Measurements from ENCODE around the gene PCF11.
"Not testable (repeated sequence)": the region's sequence is repeated elsewhere in the genome, so short reads cannot be mapped to it uniquely, and the experiment has no call there.

Gene PCF11

GRCh38 chr11:83206221-83206620 is 49.3 kb downstream of the PCF11 start:
- Histone ChIP-seq H3K36me3 (no peaks in the 10 kb centered on the region), H3K4me3 (ENCODE audit: low read depth, low read length) (no peak overlapping the region), H3K27ac (no peak overlapping the region), H3K27me3 (ENCODE audit: insufficient read depth, low read depth, severe bottlenecking) (no peaks in the 10 kb centered on the region), H3K9me3 (ENCODE audit: severe bottlenecking) (no peaks in the 10 kb centered on the region)
- no peak for TF ChIP-seq CTCF (IDR thresholded peaks at IDR 0.05; ENCODE audit: low read depth, low read length)
- no peak for DNase-seq

GRCh38 chr11:83206771-83207382 is 49.9 kb downstream of the PCF11 start:
- H3K9me3 ChIP-seq (ENCODE audit: severe bottlenecking); H3K4me3 ChIP-seq (ENCODE audit: low read depth, low read length); H3K36me3 ChIP-seq; H3K27me3 ChIP-seq (ENCODE audit: insufficient read depth, low read depth, severe bottlenecking); DNase-seq; H3K27ac ChIP-seq: not testable (repeated sequence)

- H3K36me3 ChIP-seq: no peaks in the 10 kb centered on the region
- H3K27ac ChIP-seq: no peak overlapping the region
- H3K9me3 ChIP-seq (ENCODE audit: severe bottlenecking): no peaks in the 10 kb centered on the region
- DNase-seq: peak; percentile 37
- peak; percentile 65 for TF ChIP-seq CTCF (IDR thresholded peaks at IDR 0.05; ENCODE audit: low read depth, low read length)
- no peaks in the 10 kb centered on the region for H3K27me3 ChIP-seq (ENCODE audit: insufficient read depth, low read depth, severe bottlenecking)
- no peak overlapping the region for H3K4me3 ChIP-seq (ENCODE audit: low read depth, low read length)
These were observed 62.2 kb downstream of the PCF11 start for GRCh38 chr11:83219095-83219494.

- no peak overlapping the region for H3K4me3 ChIP-seq (ENCODE audit: low read depth, low read length)
- H3K36me3 ChIP-seq: no peaks in the 10 kb centered on the region
- no peaks in the 10 kb centered on the region for H3K27me3 ChIP-seq (ENCODE audit: insufficient read depth, low read depth, severe bottlenecking)
- TF ChIP-seq CTCF (IDR thresholded peaks at IDR 0.05; ENCODE audit: low read depth, low read length): no peak
- no peaks in the 10 kb centered on the region for H3K9me3 ChIP-seq (ENCODE audit: severe bottlenecking)
- no peak for DNase-seq
- no peak overlapping the region for H3K27ac ChIP-seq
These were observed 63.3 kb downstream of the PCF11 start for GRCh38 chr11:83220260-83220659.

- DNase-seq: no peak
- H3K36me3 ChIP-seq: no peaks in the 10 kb centered on the region
- no peaks in the 10 kb centered on the region for H3K9me3 ChIP-seq (ENCODE audit: severe bottlenecking)
- no peak overlapping the region for H3K27ac ChIP-seq
- TF ChIP-seq CTCF (IDR thresholded peaks at IDR 0.05; ENCODE audit: low read depth, low read length): no peak
- no peaks in the 10 kb centered on the region for H3K27me3 ChIP-seq (ENCODE audit: insufficient read depth, low read depth, severe bottlenecking)
- no peak overlapping the region for H3K4me3 ChIP-seq (ENCODE audit: low read depth, low read length)
These were observed 64.8 kb downstream of the PCF11 start for GRCh38 chr11:83221694-83222093.

- H3K27ac ChIP-seq: no peak overlapping the region
- H3K27me3 ChIP-seq (ENCODE audit: insufficient read depth, low read depth, severe bottlenecking): no peaks in the 10 kb centered on the region
- no peak for TF ChIP-seq CTCF (IDR thresholded peaks at IDR 0.05; ENCODE audit: low read depth, low read length)
- H3K9me3 ChIP-seq (ENCODE audit: severe bottlenecking): no peaks in the 10 kb centered on the region
- no peak for DNase-seq
- H3K4me3 ChIP-seq (ENCODE audit: low read depth, low read length): no peak overlapping the region
- no peaks in the 10 kb centered on the region for H3K36me3 ChIP-seq
These were observed 65.6 kb downstream of the PCF11 start for GRCh38 chr11:83222499-83222898.

Measured in WERI-Rb-1 (cell line).